ENCODE results near the gene TBATA. TPM values are rescaled to one million over a fixed set of nuclear protein-coding genes. Genes with fewer than 3 reads are reported as not detected.

TBATA gene
- total and polyA plus RNA-seq, 2 of the 8 experiments (the other 6 are each of a cell fraction or from before 2014, with no cell fraction given), result not detected

DNA sequence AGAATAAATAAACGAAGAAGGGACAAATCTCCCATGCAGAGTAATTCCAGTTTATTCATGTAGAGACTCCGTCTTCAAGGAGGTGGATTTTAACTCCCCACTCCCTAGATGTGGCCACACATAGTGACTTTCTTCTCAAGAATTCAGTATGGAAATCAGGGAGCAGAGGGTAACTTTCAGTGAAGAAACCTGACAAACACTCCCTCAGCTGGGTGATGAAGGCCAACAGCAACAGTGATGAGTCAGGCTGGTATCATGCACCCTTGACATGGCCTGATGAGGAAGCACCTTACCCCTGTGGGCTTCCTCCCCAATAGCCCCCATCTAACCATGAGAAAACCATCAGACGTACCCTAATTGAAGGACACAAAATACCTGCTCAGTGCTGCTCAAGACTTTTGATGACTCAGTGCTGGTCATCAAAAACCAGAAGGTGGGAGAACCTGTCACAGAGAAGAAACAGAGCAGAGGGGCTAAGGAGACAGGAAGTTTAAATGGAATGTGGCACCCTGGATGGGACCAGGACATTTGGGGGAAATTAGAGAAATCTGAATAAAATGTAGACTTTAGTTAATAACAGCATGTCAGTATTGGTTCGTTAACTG lies 62.3 kb downstream of the TBATA start:
- no peak overlapping the region for H3K27ac ChIP-seq (ENCODE audit: low read depth, low read length)
- H3K14ac ChIP-seq (ENCODE audit: insufficient read length), result no peak overlapping the region
- H2AFZ ChIP-seq (ENCODE audit: low read length), result no peak overlapping the region
- DNase-seq (ENCODE audit: low read depth in 1 of 2, low spot score in 2 of 2) (no peak), FAIRE-seq (no peak)
- H4K91ac ChIP-seq (replicated peaks; ENCODE audit: insufficient read length, low read length), result no peak overlapping the region
- H3K4ac ChIP-seq (replicated peaks; ENCODE audit: insufficient read length, low read depth, low read length), result no peak overlapping the region
- no peak overlapping the region for H2BK20ac ChIP-seq (ENCODE audit: low read length)
- H3K18ac ChIP-seq (ENCODE audit: extremely low read depth, low read length), result no peak overlapping the region
- CTCF ChIA-PET (ENCODE audit: partially characterized antibody), result interaction anchor here (1.2 kb wide), 1 partner anchor 163 kb away, joined by 3 read pairs; no protein-coding TSS in a partner anchor
- no peaks in the 10 kb centered on the region for H3K79me2 ChIP-seq (ENCODE audit: control insufficient read depth in 1 of 2, insufficient read depth in 2 of 2, low read length in 2 of 2)
- H2BK120ac ChIP-seq (replicated peaks; ENCODE audit: low read depth, low read length), result no peak overlapping the region
- H4K5ac ChIP-seq (ENCODE audit: insufficient read length, low read depth, low read length), result no peak overlapping the region
- H3K4me3 ChIP-seq (ENCODE audit: extremely low read depth in 1 of 4, insufficient read depth in 2 of 4, low read depth in 3 of 4, low read length in 4 of 4), result no peak overlapping the region
- H2BK12ac ChIP-seq (ENCODE audit: low read depth, low read length), result no peak overlapping the region
- H4K8ac ChIP-seq (ENCODE audit: extremely low read depth, insufficient read depth, low read length), result no peak overlapping the region
- no peaks in the 10 kb centered on the region for H3K79me1 ChIP-seq (ENCODE audit: low read depth, low read length)
- H2AK5ac ChIP-seq (ENCODE audit: low read depth, low read length), result no peak overlapping the region
- no peaks in the 10 kb centered on the region for H4K20me1 ChIP-seq (replicated peaks in 1 of 2; ENCODE audit: control insufficient read depth in 1 of 2, insufficient read depth in 2 of 2, low read length in 2 of 2)
- no peak overlapping the region for H3K9ac ChIP-seq (replicated peaks in 1 of 4; ENCODE audit: extremely low read depth in 1 of 4, low read depth in 3 of 4, low read length in 3 of 4)
- no peak overlapping the region for H3K4me2 ChIP-seq (ENCODE audit: insufficient read depth in 1 of 2, low read depth in 2 of 2, low read length in 2 of 2)
- H2BK5ac ChIP-seq (ENCODE audit: low read depth, low read length), result no peak overlapping the region
- H3K56ac ChIP-seq (replicated peaks; ENCODE audit: insufficient read length, low read depth, low read length), result no peak overlapping the region
- no peaks in the 10 kb centered on the region for H3K23me2 ChIP-seq (ENCODE audit: low read depth, low read length)
- 84% methylated on average over 4 of the region's 4 CpGs; no CpG with 5 or more reads in 1 of the 2 experiments for WGBS, 2 experiments (ENCODE audit: extremely low coverage in 1 of 2, insufficient coverage in 1 of 2, insufficient read length in 1 of 2, insufficient replicate concordance in 2 of 2, low coverage in 1 of 2, low lambda C conversion rate in 2 of 2, missing lambda C conversion rate in 1 of 2)
- no peaks in the 10 kb centered on the region; a peak in 2 of 7 replicates for H3K4me1 ChIP-seq (replicated peaks in 1 of 4; ENCODE audit: control insufficient read depth in 3 of 4, insufficient read depth in 4 of 4, low read length in 3 of 4)
- H3K9me3 ChIP-seq (ENCODE audit: insufficient read depth in 2 of 2, low read depth in 1 of 2, low read length in 1 of 2), result no peaks in the 10 kb centered on the region
- no peaks in the 10 kb centered on the region for H3K27me3 ChIP-seq (replicated peaks in 1 of 4; ENCODE audit: control insufficient read depth in 3 of 4, extremely low read depth in 1 of 4, insufficient read depth in 3 of 4, low read length in 3 of 4)
- H3K23ac ChIP-seq (ENCODE audit: insufficient read length), result no peak overlapping the region
- POLR2A ChIA-PET (ENCODE audit: partially characterized antibody), result no interaction called here
- H2BK15ac ChIP-seq (ENCODE audit: low read length), result no peak overlapping the region
- H3K36me3 ChIP-seq (ENCODE audit: control insufficient read depth in 2 of 4, insufficient read depth in 4 of 4, low read length in 3 of 4), result no peaks in the 10 kb centered on the region; a peak in 1 of 8 replicates

Measured in H1 (cell line).